PC-3 (cell line): ENCODE results near the gene PCDH9.

Source experiments
- EZH2 ChIP-seq: fragments of 300-600 bp; sonication (generic); IDR thresholded peaks from one replicate; pipeline ENCODE4 v1.6.1; 2017; ENCODE audit warnings: antibody characterized with exemption, mild to moderate bottlenecking, low read length; ENCODE audit not compliant: unreplicated experiment
- EZH2phosphoT487 ChIP-seq: fragments of 300-600 bp; sonication (generic); IDR thresholded peaks from 2 replicates; pipeline ENCODE4 v1.6.1; 2018; ENCODE audit warnings: mild to moderate bottlenecking, antibody characterized with exemption, low read length, borderline replicate concordance
- TF ChIP-seq, protein P1 (sequence below): fragments of 300-600 bp; sonication (generic); conservative IDR thresholded peaks from 2 replicates; pipeline ENCODE4 v1.5.1; 2017; ENCODE audit warnings: antibody characterized with exemption, low read depth, mild to moderate bottlenecking, low read length

DNA sequence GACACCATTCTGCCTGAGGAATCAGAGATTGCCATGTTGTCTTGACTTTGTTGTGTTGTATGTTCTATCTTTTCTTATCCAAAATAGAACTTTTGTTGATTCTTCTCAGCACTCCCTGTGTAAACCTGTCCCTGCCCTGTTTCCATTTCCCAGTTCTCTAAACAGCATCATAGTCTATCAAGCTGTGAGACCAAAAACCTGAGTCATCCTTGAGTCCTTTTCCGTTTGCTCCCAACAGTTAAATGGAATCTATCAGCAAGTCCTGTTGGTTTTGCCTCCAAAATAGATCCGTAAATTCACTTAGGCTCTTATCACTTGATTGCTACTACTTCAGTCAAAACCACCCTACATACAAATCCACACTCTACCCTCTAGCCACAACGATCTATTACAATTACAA lies 667.1 kb downstream of the PCDH9 start:
- TF ChIP-seq, protein P1, sequence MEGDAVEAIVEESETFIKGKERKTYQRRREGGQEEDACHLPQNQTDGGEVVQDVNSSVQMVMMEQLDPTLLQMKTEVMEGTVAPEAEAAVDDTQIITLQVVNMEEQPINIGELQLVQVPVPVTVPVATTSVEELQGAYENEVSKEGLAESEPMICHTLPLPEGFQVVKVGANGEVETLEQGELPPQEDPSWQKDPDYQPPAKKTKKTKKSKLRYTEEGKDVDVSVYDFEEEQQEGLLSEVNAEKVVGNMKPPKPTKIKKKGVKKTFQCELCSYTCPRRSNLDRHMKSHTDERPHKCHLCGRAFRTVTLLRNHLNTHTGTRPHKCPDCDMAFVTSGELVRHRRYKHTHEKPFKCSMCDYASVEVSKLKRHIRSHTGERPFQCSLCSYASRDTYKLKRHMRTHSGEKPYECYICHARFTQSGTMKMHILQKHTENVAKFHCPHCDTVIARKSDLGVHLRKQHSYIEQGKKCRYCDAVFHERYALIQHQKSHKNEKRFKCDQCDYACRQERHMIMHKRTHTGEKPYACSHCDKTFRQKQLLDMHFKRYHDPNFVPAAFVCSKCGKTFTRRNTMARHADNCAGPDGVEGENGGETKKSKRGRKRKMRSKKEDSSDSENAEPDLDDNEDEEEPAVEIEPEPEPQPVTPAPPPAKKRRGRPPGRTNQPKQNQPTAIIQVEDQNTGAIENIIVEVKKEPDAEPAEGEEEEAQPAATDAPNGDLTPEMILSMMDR = no peak
- TF ChIP-seq EZH2phosphoT487 (no peak), EZH2 (no peak)
